ENCODE measurements around the gene RBSN.

RBSN gene

GRCh38 chr3:15029625-15030024 is 69.3 kb downstream of the RBSN start:
- DNase-seq (ENCODE audit: extremely low spot score) = no peak
- TF ChIP-seq ELF4 (IDR thresholded peaks at IDR 0.05) (no peak), SP1 (IDR thresholded peaks at IDR 0.05) (no peak), FOXA1 (IDR thresholded peaks at IDR 0.05) (no peak), L3MBTL2 (conservative IDR thresholded peaks at IDR 0.05) (no peak), BHLHE40 (IDR thresholded peaks at IDR 0.05; ENCODE audit: borderline replicate concordance) (no peak), PKNOX1 (IDR thresholded peaks at IDR 0.05) (no peak), TARDBP (IDR thresholded peaks at IDR 0.05) (no peak), NFRKB (IDR thresholded peaks at IDR 0.05) (no peak), FOXK2 (IDR thresholded peaks at IDR 0.05) (no peak), FOXM1 (IDR thresholded peaks at IDR 0.05; ENCODE audit: borderline replicate concordance) (no peak)
- ChIA-PET CTCF (interaction anchor here (0.6 to 0.9 kb wide), 2 partner anchors 103 to 205 kb away, joined by 3 to 4 read pairs; no protein-coding TSS in a partner anchor), POLR2A (no interaction called here)

GRCh38 chr3:15023719-15024118 is 75.2 kb downstream of the RBSN start:
- CTCF ChIA-PET = no interaction called here
- no peak for DNase-seq (ENCODE audit: extremely low spot score)
- TF ChIP-seq FOXA1 (IDR thresholded peaks at IDR 0.05) (no peak), CTBP1 (IDR thresholded peaks at IDR 0.05; ENCODE audit: borderline replicate concordance) (no peak), BHLHE40 (IDR thresholded peaks at IDR 0.05; ENCODE audit: borderline replicate concordance) (no peak), ARNT (IDR thresholded peaks at IDR 0.05) (no peak), FOXK2 (IDR thresholded peaks at IDR 0.05) (no peak)
- POLR2A ChIA-PET = no interaction called here

GRCh38 chr3:15023249-15023648 is 75.7 kb downstream of the RBSN start:
- TF ChIP-seq SP1 (IDR thresholded peaks at IDR 0.05) (no peak), ARNT (IDR thresholded peaks at IDR 0.05) (no peak)
- POLR2A ChIA-PET = no interaction called here
- CTCF ChIA-PET = no interaction called here
- no peak for DNase-seq (ENCODE audit: extremely low spot score)
